Measurements from ENCODE around the gene RARG. TPM values are rescaled to one million over a fixed set of nuclear protein-coding genes. Genes with fewer than 3 reads are reported as not detected.

RARG gene
- total and polyA plus RNA-seq, 11 donors, result 6.4 to 22.5 (median 14.4) TPM

DNA sequence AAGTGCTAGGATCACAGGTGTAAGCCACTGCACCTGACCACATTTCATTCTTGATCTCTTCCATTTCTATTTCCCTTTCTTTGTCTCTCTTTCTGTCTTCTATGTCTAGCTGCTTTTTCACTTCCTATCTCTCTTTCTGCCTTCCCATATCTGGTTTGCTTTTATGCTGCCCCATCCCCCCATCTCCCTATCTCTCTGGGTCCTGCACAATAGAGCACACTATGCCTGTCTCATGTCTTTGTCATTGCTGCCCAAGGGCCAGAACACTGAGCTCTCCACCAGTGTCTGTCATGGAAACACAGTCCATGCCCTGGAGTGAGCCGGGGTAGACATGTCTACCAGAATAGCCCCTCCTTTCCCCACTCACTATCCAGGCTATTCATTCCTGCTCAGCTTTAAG is 12.3 kb upstream of the RARG start:
- ATAC-seq, result peak; percentile 73 to 87 (median 83)
- H3K27me3 ChIP-seq, result no peaks in the 10 kb centered on the region
- no peak for DNase-seq

DNA sequence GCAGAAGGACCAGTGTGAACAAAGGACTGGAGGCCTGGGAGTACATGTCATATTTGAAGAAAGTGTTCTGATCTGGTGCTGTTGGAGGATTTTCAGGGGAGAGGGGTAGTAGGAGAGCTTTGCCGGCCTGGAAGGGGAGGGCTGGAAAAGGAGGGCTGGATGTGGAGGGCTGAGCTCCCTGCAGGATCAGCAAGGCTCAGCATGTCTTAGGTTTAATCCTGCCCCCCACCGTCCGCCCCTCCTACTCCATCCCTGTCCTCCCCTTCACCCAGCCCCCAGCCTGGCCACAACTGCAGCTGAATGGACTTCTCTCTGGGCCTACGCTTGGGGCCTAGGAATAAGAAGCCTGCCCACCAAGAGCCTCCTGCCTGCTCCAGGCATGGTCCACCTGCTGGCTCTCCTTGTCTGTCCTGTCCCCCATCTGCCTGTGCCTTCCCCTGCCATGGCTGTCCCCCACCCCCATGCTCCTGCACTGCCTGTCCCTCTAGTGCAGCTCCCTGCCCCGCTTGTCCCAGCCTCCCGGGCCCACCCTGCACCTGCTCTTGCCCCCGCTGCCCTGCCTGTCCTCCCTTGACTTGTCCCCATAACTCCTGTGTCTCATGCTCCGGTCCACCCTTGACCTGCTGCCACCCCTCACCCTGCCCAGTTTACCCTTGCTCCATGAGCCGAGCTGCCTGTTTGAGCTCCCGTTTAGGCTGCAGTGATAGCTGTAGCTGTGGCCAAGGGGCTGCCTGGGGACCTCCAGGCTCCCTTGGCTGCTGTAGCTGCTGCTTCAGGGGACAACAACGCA is 9.8 kb upstream of the RARG start:
- Histone ChIP-seq H3K27ac (no peak overlapping the region), H3K4me1 (no peaks in the 10 kb centered on the region), H3K36me3 (no peaks in the 10 kb centered on the region), H3K4me3 (no peak overlapping the region), H3K9me3 (no peaks in the 10 kb centered on the region), H3K27me3 (no peaks in the 10 kb centered on the region)
- 75 to 77% (median 75%) methylated on average over 11 of the region's 11 CpGs for WGBS, 4 donors
- ATAC-seq, result peak in 1 of 4 donors; percentile 27
- DNase-seq, result no peak
- no peak for TF ChIP-seq POLR2A (IDR thresholded peaks at IDR 0.05)
- TF ChIP-seq, protein P1, sequence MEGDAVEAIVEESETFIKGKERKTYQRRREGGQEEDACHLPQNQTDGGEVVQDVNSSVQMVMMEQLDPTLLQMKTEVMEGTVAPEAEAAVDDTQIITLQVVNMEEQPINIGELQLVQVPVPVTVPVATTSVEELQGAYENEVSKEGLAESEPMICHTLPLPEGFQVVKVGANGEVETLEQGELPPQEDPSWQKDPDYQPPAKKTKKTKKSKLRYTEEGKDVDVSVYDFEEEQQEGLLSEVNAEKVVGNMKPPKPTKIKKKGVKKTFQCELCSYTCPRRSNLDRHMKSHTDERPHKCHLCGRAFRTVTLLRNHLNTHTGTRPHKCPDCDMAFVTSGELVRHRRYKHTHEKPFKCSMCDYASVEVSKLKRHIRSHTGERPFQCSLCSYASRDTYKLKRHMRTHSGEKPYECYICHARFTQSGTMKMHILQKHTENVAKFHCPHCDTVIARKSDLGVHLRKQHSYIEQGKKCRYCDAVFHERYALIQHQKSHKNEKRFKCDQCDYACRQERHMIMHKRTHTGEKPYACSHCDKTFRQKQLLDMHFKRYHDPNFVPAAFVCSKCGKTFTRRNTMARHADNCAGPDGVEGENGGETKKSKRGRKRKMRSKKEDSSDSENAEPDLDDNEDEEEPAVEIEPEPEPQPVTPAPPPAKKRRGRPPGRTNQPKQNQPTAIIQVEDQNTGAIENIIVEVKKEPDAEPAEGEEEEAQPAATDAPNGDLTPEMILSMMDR (IDR thresholded peaks at IDR 0.05), result no peak
- intact Hi-C loops (cut with DNase I), result no loop called here

More for the DNA sequence above, 12.3 kb upstream of the RARG start:
- intact Hi-C loops (cut with DNase I), result no loop called here
- Histone ChIP-seq H3K4me3 (no peak overlapping the region), H3K9me3 (no peaks in the 10 kb centered on the region), H3K36me3 (no peaks in the 10 kb centered on the region), H3K27ac (peak overlapping the region in 1 of 12 donors; percentile 32), H3K4me1 (no peaks in the 10 kb centered on the region)
- 30 to 37% (median 34%) methylated on average over 1 of the region's 1 CpG for WGBS, 4 donors
- no peak for TF ChIP-seq POLR2A (IDR thresholded peaks at IDR 0.05)
- TF ChIP-seq, protein P1 (IDR thresholded peaks at IDR 0.05), result no peak

DNA sequence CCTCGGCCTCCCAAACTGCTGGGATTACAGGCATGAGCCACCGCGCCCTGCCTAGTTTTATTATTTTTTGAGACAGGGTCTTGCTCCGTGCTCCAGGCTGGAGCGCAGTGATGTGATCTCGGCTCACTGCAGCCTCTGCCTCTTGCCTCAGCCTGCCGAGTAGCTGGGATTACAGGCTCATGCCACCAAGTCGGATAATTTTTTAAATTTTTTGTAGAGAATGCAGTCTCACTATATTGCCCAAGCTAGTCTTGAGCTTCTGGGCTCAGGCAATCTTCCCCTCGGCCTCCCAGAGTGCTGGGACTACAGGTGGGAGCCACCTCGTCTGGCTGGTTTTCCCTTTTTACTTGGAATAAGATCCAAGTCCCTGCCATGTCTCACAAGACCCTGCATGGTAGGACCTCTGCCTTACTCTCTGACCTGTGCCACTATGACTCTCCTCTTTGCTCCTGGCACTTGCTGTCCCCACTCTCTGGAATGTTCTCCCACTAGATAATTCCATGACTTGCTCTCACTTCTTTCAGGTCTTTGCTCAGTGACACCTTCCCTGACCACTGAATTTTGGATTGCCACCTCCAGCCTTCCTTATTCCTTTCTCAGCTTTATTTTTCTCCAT is 7.7 kb upstream of the RARG start:
- Histone ChIP-seq H3K27me3 (no peaks in the 10 kb centered on the region), H3K9me3 (no peaks in the 10 kb centered on the region), H3K4me1 (no peaks in the 10 kb centered on the region), H3K27ac (no peak overlapping the region), H3K36me3 (no peaks in the 10 kb centered on the region), H3K4me3 (no peak overlapping the region)
- 91 to 95% (median 94%) methylated on average over 10 of the region's 10 CpGs for WGBS, 4 donors
- no peak for DNase-seq
- intact Hi-C loops (cut with DNase I), result no loop called here
- no peak for ATAC-seq
- TF ChIP-seq, protein P1 (IDR thresholded peaks at IDR 0.05), result no peak
- TF ChIP-seq POLR2A (IDR thresholded peaks at IDR 0.05), result no peak

DNA sequence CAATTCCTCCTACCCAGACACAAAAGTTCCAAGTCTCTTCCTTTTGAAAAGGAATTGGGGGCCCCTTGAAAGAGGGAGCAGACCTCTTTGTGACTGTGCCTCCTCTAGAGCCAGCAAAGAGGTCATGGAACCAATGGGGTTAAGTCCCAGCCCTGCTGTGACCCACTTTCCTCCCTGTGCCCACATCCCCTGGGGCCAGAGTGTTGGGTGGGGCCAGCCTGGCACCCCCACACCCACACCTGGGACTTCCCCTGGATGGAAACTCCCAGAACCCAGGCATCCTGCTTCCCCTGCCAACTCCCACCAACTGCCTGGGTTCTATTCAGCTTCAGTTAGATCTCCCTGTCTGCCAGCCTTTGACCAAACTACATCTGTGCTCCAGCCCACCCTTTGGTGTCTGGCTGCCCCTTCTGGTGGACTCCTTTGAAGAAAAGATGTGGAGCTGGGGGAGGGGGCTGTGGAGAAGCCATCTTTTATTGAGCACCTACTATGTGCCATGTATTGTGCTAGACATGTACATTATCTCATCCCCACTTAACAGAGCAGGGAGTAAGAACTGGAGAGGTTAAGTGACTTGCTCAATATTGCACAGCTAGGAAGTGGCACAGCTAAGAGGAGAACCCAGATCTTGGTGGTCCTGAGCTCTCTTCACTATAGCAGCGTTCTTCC is 4.6 kb upstream of the RARG start:
- no peak overlapping the region for H3K27ac ChIP-seq
- DNase-seq, result no peak
- no peak for ATAC-seq
- H3K27me3 ChIP-seq, result no peaks in the 10 kb centered on the region
- intact Hi-C loops (cut with DNase I), result no loop called here
- H3K9me3 ChIP-seq, result no peaks in the 10 kb centered on the region
- no peaks in the 10 kb centered on the region for H3K36me3 ChIP-seq
- 83 to 94% (median 88%) methylated on average over 1 of the region's 1 CpG for WGBS, 4 donors
- H3K4me1 ChIP-seq, result peaks cover 0 to 28% (median 22%) of the 10 kb centered on the region in 12 donors
- no peak for TF ChIP-seq POLR2A (IDR thresholded peaks at IDR 0.05)
- TF ChIP-seq, protein P1 (IDR thresholded peaks at IDR 0.05), result no peak
- no peak overlapping the region for H3K4me3 ChIP-seq

Measured in heart left ventricle (tissue), 16 donors.